OCI-LY3 (cell line): ENCODE measurements around the gene CDIP1.

ENCODE experiments used
- H2AFZ ChIP-seq: fragments of 200-600, 300-600 bp; shearing (Covaris generic); 2 replicates; pipeline ENCODE4 v1.6.0; 2014; ENCODE audit warnings: antibody characterized with exemption, low read depth, low read length
- H3K27ac ChIP-seq: fragments of 200-600, 300-600 bp; sonication (generic); 2 replicates; pipeline ENCODE4 v1.5.1; 2014; ENCODE audit warnings: mild to moderate bottlenecking, low read length, moderate library complexity, mixed read lengths
- H3K27me3 ChIP-seq: fragments of 200-600, 300-600 bp; sonication (generic); 2 replicates; pipeline ENCODE4 v1.6.1; 2014; ENCODE audit warnings: low read depth, low read length, mixed read lengths
- H3K36me3 ChIP-seq: fragments of 200-600, 300-600 bp; sonication (generic); replicated peaks from 2 replicates; pipeline ENCODE3; 2014; ENCODE audit warnings: low read depth, low read length, mixed read lengths
- H3K4me1 ChIP-seq: fragments of 300-600, 200-600 bp; sonication (generic); 2 replicates; pipeline ENCODE4 v1.6.1; 2014; ENCODE audit warnings: low read length, mixed read lengths
- H3K4me2 ChIP-seq: fragments of 200-600, 300-600 bp; sonication (generic); 2 replicates; pipeline ENCODE4 v1.6.1; 2014; ENCODE audit warnings: low read length, mixed read lengths
- H3K4me3 ChIP-seq: fragments of 300-600, 200-600 bp; sonication (generic); 2 replicates; pipeline ENCODE4 v1.5.1; 2014; ENCODE audit warnings: antibody characterized with exemption, mild to moderate bottlenecking, low read length, moderate library complexity
- H3K79me2 ChIP-seq: fragments of 300-600, 200-600 bp; shearing (Covaris generic); 2 replicates; pipeline ENCODE4 v1.6.1; 2014; ENCODE audit warnings: mild to moderate bottlenecking, low read length, mixed read lengths
- H3K9ac ChIP-seq: fragments of 300-600, 200-600 bp; shearing (Covaris generic); 2 replicates; pipeline ENCODE4 v1.6.0; 2014; ENCODE audit warnings: mild to moderate bottlenecking, low read length, moderate library complexity
- H3K9me3 ChIP-seq: fragments of 200-600, 300-600 bp; shearing (Covaris generic); 2 replicates; pipeline ENCODE4 v1.6.1; 2014; ENCODE audit warnings: low read length, mixed read lengths; ENCODE audit not compliant: insufficient read depth
- H4K20me1 ChIP-seq: fragments of 200-600, 300-600 bp; sonication (generic); 2 replicates; pipeline ENCODE4 v1.6.1; 2016; ENCODE audit warnings: low read length, mixed read lengths; ENCODE audit not compliant: insufficient read depth
- CTCF ChIP-seq: fragments of 200-600, 300-600 bp; sonication (generic); IDR thresholded peaks from 2 replicates; pipeline ENCODE4 v1.5.1; 2014; ENCODE audit warnings: antibody characterized with exemption, low read length, low read depth
- EZH2phosphoT487 ChIP-seq: fragments of 200-600 bp; shearing (Covaris generic); IDR thresholded peaks from 2 replicates; pipeline ENCODE4 v1.6.1; 2018; ENCODE audit warnings: antibody characterized with exemption, mixed run types, low read depth

CDIP1 gene

GRCh38 chr16:4544473-4544872 lies 5.9 kb upstream of the CDIP1 start:
- H3K4me2 ChIP-seq, result no peak overlapping the region
- no peaks in the 10 kb centered on the region for H3K36me3 ChIP-seq
- H2AFZ ChIP-seq, result no peak overlapping the region
- H3K4me1 ChIP-seq, result peaks cover 4% of the 10 kb centered on the region; the same call in 1 of the 2 replicates
- H3K27ac ChIP-seq, result no peak overlapping the region
- H3K27me3 ChIP-seq, result 0 out of 2 replicates have a peak, but pooled peaks cover 3% of the 10 kb centered on the region
- no peak overlapping the region for H3K4me3 ChIP-seq
- peaks cover 7% of the 10 kb centered on the region for H3K9me3 ChIP-seq
- no peak overlapping the region for H3K9ac ChIP-seq
- TF ChIP-seq EZH2phosphoT487, result no peak
- TF ChIP-seq CTCF, result no peak
- no peaks in the 10 kb centered on the region for H4K20me1 ChIP-seq
- no peaks in the 10 kb centered on the region for H3K79me2 ChIP-seq

DNA sequence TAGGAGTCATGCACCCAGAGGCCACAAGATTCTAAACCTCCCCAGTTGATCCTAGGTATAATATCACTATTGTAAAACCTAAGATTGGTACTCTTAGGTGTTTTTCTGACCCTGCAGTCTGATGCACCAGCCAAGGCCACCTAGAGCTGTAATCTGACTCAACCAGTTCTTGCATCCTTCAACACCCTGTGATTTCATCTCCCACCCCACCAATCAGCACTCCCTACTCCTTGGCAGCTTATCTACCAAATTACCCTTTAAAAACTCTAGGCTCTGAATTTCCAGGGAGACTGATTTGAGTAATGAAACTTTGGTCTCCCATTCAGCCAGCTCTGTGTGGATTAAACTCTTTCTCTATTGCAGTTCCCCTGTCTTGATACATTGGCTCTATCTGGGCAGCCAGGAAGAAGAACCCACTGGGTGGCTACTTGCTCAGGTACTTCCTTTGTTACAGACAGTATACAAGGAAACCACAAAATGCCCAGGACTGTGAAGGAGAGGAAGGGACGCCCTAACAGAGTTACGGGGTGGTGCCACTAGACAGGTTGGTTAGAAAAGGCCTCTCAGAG lies 1.2 kb upstream of the CDIP1 start:
- Histone ChIP-seq H3K79me2 (no peaks in the 10 kb centered on the region), H3K9ac (no peak overlapping the region)

GRCh38 chr16:4537376-4538343 lies 913 bp downstream of the CDIP1 start:
- H3K4me3 ChIP-seq, result no peak overlapping the region
- no peak overlapping the region for H3K9ac ChIP-seq
- no peaks in the 10 kb centered on the region; the same call in 1 of the 2 replicates for H3K4me1 ChIP-seq
- no peaks in the 10 kb centered on the region for H3K36me3 ChIP-seq
- H3K79me2 ChIP-seq, result no peaks in the 10 kb centered on the region
- peaks cover 7% of the 10 kb centered on the region for H3K9me3 ChIP-seq
- H3K4me2 ChIP-seq, result no peak overlapping the region
- 0 out of 2 replicates have a peak, but pooled peaks cover 3% of the 10 kb centered on the region for H3K27me3 ChIP-seq
- TF ChIP-seq EZH2phosphoT487 (no peak), CTCF (no peak)
- H4K20me1 ChIP-seq, result no peaks in the 10 kb centered on the region
- no peak overlapping the region for H2AFZ ChIP-seq
- H3K27ac ChIP-seq, result no peak overlapping the region

More for the DNA sequence above, 1.2 kb upstream of the CDIP1 start:
- Histone ChIP-seq H3K27me3 (0 out of 2 replicates have a peak, but pooled peaks cover 3% of the 10 kb centered on the region), H3K4me1 (no peaks in the 10 kb centered on the region; the same call in 1 of the 2 replicates), H3K27ac (no peak overlapping the region), H3K36me3 (no peaks in the 10 kb centered on the region), H3K9me3 (peaks cover 7% of the 10 kb centered on the region), H3K4me3 (no peak overlapping the region), H4K20me1 (no peaks in the 10 kb centered on the region), H2AFZ (no peak overlapping the region), H3K4me2 (no peak overlapping the region)
- TF ChIP-seq EZH2phosphoT487 (no peak), CTCF (no peak)
